Esophagus muscularis mucosa (tissue), 4 donors: Measurements from ENCODE around the gene B3GNT8. TPM values are rescaled to one million over a fixed set of nuclear protein-coding genes. Genes with fewer than 3 reads are reported as not detected.
"Not testable (repeated sequence)": the region's sequence is repeated elsewhere in the genome, so short reads cannot be mapped to it uniquely, and the experiment has no call there.

Experiments used
- DNase-seq: peaks from one replicate; pipeline ENCODE4 v3.0.0-alpha.2; 2017; ENCODE audit errors: extremely low spot score
- H3K27ac ChIP-seq, 4 donors: fragments of 200-600 bp; sonication (generic); replicated peaks in 1 of 4; 1 replicate in 3 of 4; 2 replicates in 1 of 4; pipeline ENCODE4 v1.5.1; 2016 to 2019; ENCODE audit warnings: mild to moderate bottlenecking in 1 of 4
- H3K27me3 ChIP-seq, 4 donors: fragments of 200-600 bp; sonication (generic); one replicate each; pipeline versions ENCODE4 v1.5.1 to v1.6.0; 2016 to 2019
- H3K36me3 ChIP-seq, 4 donors: fragments of 200-600 bp; sonication (generic); one replicate each; pipeline ENCODE4 v1.5.1; 2016 to 2019
- H3K4me1 ChIP-seq, 4 donors: fragments of 200-600 bp; sonication (generic); one replicate each; pipeline ENCODE4 v1.5.1; 2016 to 2019
- H3K4me3 ChIP-seq, 4 donors: fragments of 200-600 bp; sonication (generic); 1 replicate in 2 of 4; 2 replicates in 2 of 4; pipeline ENCODE4 v1.5.1; 2016 to 2019; ENCODE audit warnings: mild to moderate bottlenecking in 4 of 4, moderate library complexity in 1 of 4
- H3K9me3 ChIP-seq, 4 donors: fragments of 200-600 bp; sonication (generic); 1 replicate in 3 of 4; 2 replicates in 1 of 4; pipeline ENCODE4 v1.5.1; 2016 to 2019
- EP300 ChIP-seq: sonication (generic); formaldehyde crosslinking; IDR thresholded peaks from one replicate; pipeline ENCODE4 v1.6.1; 2017; ENCODE audit warnings: antibody characterized with exemption
- POLR2A ChIP-seq: fragments of 450-650 bp; IDR thresholded peaks from one replicate; pipeline ENCODE4 v1.6.1; 2017; ENCODE audit warnings: antibody characterized with exemption, moderate library complexity, mild to moderate bottlenecking, low read depth
- POLR2AphosphoS5 ChIP-seq, 2 donors: sonication (generic); formaldehyde crosslinking; IDR thresholded peaks; one replicate each; pipeline ENCODE4 v1.6.1; 2017; ENCODE audit warnings: antibody characterized with exemption in 2 of 2
- WGBS: methylation state at CpG from one replicate; pipeline ENCODE4 v1.1.5; 2018; 5-methylcytosine and 5-hydroxymethylcytosine counted together
- intact Hi-C: fragments of 100-400 bp; cut with DNase I; formaldehyde crosslinking; loops from one replicate; pipeline ENCODE4 v1.15.1; 2023
- total RNA-seq, 4 donors: library from RNA; depleted of rRNA; stranded (reverse); fragments of >200 nt; gene quantifications; one replicate each; pipeline versions ENCODE4 v1.1.0 to v1.2.1, GENCODE V29; 2016
- TF ChIP-seq, protein P1 (sequence below), 3 experiments: fragments of 200-600 bp in 2 of 3; fragments of 450-650 bp in 1 of 3; sonication (generic) in 2 of 3; IDR thresholded peaks; one replicate each; pipeline ENCODE4 v1.5.1; 2017 to 2019; ENCODE audit warnings: antibody characterized with exemption in 3 of 3, mild to moderate bottlenecking in 2 of 3, moderate library complexity in 1 of 3

Gene B3GNT8, protein sequence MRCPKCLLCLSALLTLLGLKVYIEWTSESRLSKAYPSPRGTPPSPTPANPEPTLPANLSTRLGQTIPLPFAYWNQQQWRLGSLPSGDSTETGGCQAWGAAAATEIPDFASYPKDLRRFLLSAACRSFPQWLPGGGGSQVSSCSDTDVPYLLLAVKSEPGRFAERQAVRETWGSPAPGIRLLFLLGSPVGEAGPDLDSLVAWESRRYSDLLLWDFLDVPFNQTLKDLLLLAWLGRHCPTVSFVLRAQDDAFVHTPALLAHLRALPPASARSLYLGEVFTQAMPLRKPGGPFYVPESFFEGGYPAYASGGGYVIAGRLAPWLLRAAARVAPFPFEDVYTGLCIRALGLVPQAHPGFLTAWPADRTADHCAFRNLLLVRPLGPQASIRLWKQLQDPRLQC
- total RNA-seq, result 10 to 100 TPM in 1 of 4 donors, 1 to 10 TPM in 3; 1.2 to 12.0 (median 5.0) TPM

DNA sequence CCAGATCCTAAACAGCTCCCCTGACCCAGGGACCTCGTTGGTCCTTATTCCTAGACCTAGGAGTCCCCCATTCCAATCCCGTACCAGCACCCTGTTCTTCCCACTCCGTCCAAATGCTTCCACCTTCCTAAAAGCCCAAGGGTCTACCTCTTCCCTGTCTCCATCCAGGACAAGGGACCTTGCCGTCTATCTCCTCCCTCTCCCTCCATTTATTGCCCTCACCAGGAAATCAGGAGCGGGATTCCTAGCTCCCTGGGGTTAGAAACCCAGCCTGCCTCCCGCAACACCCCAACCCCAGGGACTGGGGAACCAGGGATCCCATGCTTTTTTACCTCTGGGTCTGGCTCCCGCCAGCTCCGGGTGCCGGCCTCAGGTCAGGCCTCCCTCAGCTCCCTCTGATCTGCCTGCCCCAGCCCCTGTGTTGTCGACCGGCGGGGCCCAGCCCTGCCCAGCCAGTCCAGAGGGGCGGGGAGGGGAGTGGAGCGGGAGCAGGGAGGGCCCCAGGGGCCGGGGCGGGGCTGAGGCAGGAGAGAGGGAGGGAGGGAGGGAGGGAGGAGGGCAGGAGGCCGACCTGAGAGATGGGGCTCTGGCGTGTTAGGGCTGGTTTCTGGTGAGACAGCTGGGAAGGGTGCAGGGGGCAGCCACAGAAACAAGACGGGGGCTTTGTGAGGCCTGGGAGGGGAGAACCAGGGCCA is at the start of gene B3GNT8:
Gene B3GNT8 (minus strand): TSS at position 423 of the 695 bp plus-strand sequence. CDS start 596 bp downstream, outside the sequence.
- Histone ChIP-seq H3K4me3 (peak within 1 kb of the TSS; percentile 56 to 71 (median 62)), H3K27me3 (no peaks in the 10 kb centered on the region), H3K36me3 (peaks cover 35 to 66% (median 56%) of the 10 kb centered on the region in 4 donors), H3K27ac (peak within 1 kb of the TSS; percentile 82 to 86 (median 86)), H3K9me3 (no peaks in the 10 kb centered on the region), H3K4me1 (peaks cover 47 to 54% (median 50%) of the 10 kb centered on the region in 4 donors)
- intact Hi-C loops, result loop anchor here (5.0 kb wide), 1 partner anchor 75 kb away; the partner anchor contains the start of gene TGFB1
- WGBS, result 11% methylated on average over 8 of the region's 19 CpGs
- TF ChIP-seq POLR2AphosphoS5 (IDR thresholded peaks at IDR 0.05), result peak; percentile 76 to 89
- TF ChIP-seq, protein P1, sequence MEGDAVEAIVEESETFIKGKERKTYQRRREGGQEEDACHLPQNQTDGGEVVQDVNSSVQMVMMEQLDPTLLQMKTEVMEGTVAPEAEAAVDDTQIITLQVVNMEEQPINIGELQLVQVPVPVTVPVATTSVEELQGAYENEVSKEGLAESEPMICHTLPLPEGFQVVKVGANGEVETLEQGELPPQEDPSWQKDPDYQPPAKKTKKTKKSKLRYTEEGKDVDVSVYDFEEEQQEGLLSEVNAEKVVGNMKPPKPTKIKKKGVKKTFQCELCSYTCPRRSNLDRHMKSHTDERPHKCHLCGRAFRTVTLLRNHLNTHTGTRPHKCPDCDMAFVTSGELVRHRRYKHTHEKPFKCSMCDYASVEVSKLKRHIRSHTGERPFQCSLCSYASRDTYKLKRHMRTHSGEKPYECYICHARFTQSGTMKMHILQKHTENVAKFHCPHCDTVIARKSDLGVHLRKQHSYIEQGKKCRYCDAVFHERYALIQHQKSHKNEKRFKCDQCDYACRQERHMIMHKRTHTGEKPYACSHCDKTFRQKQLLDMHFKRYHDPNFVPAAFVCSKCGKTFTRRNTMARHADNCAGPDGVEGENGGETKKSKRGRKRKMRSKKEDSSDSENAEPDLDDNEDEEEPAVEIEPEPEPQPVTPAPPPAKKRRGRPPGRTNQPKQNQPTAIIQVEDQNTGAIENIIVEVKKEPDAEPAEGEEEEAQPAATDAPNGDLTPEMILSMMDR (IDR thresholded peaks at IDR 0.05), result no peak
- DNase-seq, result peak; percentile 95

DNA sequence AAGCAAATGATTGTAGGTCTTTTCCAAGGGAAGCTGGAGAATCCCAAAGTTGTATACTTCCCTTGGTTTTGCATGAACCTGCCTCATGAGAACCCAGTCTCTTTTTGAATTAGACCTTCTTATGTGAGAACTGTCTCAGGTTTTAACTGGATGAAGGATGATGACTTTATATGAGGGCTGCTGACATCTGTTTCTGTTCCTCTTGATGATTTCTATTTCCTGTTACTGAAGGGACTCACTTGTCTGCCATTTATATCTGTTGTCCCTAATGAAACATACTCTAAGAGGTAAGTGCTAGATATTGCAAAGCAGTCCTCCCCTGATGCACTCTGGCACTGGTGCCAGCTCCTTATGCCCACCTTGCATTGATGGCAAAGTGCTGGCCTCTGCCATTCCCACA is 49.4 kb upstream of the B3GNT8 start:
- Histone ChIP-seq H3K4me1 (peaks cover 2 to 10% (median 6%) of the 10 kb centered on the region in 4 donors), H3K36me3 (no peaks in the 10 kb centered on the region), H3K27me3 (peaks cover 0 to 78% (median 0%) of the 10 kb centered on the region in 4 donors), H3K4me3 (no peak overlapping the region), H3K27ac (no peak overlapping the region), H3K9me3 (no peaks in the 10 kb centered on the region)
- TF ChIP-seq EP300, result no peak
- TF ChIP-seq, protein P1 (IDR thresholded peaks at IDR 0.05), result no peak
- TF ChIP-seq POLR2AphosphoS5 (IDR thresholded peaks at IDR 0.05), result no peak
- TF ChIP-seq POLR2A, result no peak
- intact Hi-C loops, result no loop called here
- DNase-seq, result no peak

DNA sequence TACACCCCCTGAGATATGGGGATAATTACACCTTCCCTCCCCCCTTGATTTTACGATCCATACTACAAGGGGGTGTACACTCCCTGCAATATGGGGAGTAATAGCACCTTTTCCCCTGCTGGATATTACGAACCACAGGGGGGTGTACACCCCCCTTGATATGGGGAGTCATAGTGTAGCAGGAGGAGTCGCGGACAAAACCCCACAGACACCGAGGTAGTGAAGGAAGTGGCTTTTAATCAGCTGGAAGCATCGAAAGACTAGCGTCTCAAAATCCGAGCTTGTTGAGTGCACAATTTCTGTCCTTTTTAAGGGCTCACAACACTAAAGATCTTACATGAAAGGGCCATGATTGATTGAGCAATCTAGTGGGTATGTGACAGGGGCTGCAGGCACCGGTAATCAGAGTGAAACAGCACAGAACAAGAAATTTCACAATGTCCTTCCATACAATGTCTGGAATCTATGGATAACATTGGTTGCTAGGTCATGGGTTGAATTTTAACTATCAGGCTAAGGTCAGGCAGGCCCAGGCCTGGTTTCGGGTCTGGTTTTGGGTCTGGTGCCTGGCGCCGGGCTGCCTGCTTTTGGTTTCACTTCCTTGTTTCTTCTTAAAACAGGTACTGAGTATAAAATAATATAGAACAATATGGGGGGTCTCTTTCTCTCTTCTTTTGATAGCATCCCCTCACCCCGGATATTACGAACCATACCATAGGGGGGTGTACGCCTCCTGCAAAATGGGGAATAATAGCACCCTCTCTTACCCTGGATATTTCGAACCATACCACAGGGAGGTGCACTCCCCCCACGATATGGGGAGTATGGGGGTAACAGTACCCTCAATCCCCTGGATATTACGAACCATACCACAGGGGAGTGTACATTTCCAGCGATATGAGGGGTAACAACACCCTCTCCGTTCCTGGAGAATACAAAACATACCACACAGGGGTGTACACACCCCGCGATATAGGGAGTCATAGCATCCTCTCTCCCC is 36.4 kb upstream of the B3GNT8 start:
- H3K36me3 ChIP-seq, H3K4me1 ChIP-seq, H3K27ac ChIP-seq, H3K9me3 ChIP-seq, intact Hi-C loops, DNase-seq, H3K4me3 ChIP-seq: not testable (repeated sequence)
- peaks cover 0 to 86% (median 2%) of the 10 kb centered on the region in 4 donors for H3K27me3 ChIP-seq
- 77% methylated on average over 22 of the region's 22 CpGs for WGBS

DNA sequence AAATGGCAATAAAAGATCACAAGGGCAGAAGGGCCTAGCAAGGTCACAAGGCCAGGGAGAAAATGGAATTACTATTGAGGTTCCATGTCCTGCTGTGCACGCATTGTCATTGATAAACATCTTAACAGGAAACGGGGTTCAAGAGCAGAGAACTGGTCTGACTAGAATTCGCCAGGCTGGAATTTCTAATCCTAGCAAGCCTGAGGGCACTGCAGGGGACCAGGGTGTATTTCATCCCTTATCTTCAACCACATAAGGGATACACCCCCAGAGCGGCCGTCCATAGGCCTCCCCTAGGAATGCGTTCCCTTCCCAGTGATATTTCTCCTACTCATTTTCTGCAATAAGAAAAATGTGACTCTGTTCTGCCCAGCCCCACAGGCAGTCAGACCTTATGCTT is 35.3 kb upstream of the B3GNT8 start:
- TF ChIP-seq POLR2A (no peak), POLR2AphosphoS5 (IDR thresholded peaks at IDR 0.05) (no peak), EP300 (no peak)
- TF ChIP-seq, protein P1 (IDR thresholded peaks at IDR 0.05), result no peak
- Histone ChIP-seq H3K27me3 (peaks cover 0 to 86% (median 2%) of the 10 kb centered on the region in 4 donors), H3K4me1 (no peaks in the 10 kb centered on the region), H3K36me3 (no peaks in the 10 kb centered on the region), H3K9me3 (no peaks in the 10 kb centered on the region), H3K27ac (no peak overlapping the region), H3K4me3 (no peak overlapping the region)
- intact Hi-C loops, result no loop called here
- DNase-seq, result no peak
- WGBS, result 72% methylated on average over 6 of the region's 6 CpGs
